CD14-positive monocyte (primary cell): ENCODE measurements around the gene NR4A2. TPM values are rescaled to one million over a fixed set of nuclear protein-coding genes. Genes with fewer than 3 reads are reported as not detected.

Experiments used
- DNase-seq, 3 donors: peaks; one replicate each; pipeline ENCODE4 v3.0.0-alpha.2; 2011 to 2022
- H2AFZ ChIP-seq: 2 replicates; pipeline ENCODE4 v1.6.0; 2012; ENCODE audit warnings: mild to moderate bottlenecking, low read depth, low read length, inconsistent platforms; ENCODE audit not compliant: insufficient read depth, poor library complexity, severe bottlenecking
- H3K27ac ChIP-seq, 2 donors: 1 replicate in 1 of 2; 2 replicates in 1 of 2; pipeline ENCODE4 v1.5.1; 2012 to 2013; ENCODE audit warnings: low read length in 2 of 2, control low read depth in 1 of 2, inconsistent platforms in 1 of 2, low read depth in 1 of 2, mild to moderate bottlenecking in 1 of 2
- H3K27me3 ChIP-seq, 2 donors: one replicate each; pipeline versions ENCODE4 v1.6.0 to v1.6.1; 2011 to 2013; ENCODE audit warnings: low read length in 2 of 2; ENCODE audit not compliant: control insufficient read depth in 2 of 2, insufficient read depth in 2 of 2
- H3K36me3 ChIP-seq, 2 donors: replicated peaks in 1 of 2; 1 replicate in 1 of 2; 2 replicates in 1 of 2; pipeline versions ENCODE4 v1.5.1 to v1.6.1; 2012 to 2013; ENCODE audit warnings: low read length in 2 of 2, control low read depth in 1 of 2, inconsistent platforms in 1 of 2, mild to moderate bottlenecking in 1 of 2; ENCODE audit not compliant: insufficient read depth in 2 of 2, control insufficient read depth in 1 of 2
- H3K4me1 ChIP-seq, 2 donors: 1 replicate in 1 of 2; 2 replicates in 1 of 2; pipeline versions ENCODE4 v1.5.1 to v1.6.1; 2012 to 2013; ENCODE audit warnings: low read length in 2 of 2, control low read depth in 1 of 2, inconsistent platforms in 1 of 2, mild to moderate bottlenecking in 1 of 2, moderate library complexity in 1 of 2; ENCODE audit not compliant: insufficient read depth in 2 of 2, control insufficient read depth in 1 of 2
- H3K4me2 ChIP-seq: replicated peaks from 2 replicates; pipeline ENCODE3; 2012; ENCODE audit warnings: low read length, moderate library complexity, mild to moderate bottlenecking; ENCODE audit not compliant: poor library complexity, severe bottlenecking; ENCODE audit errors: extremely low read depth
- H3K4me3 ChIP-seq, 3 experiments: fragments of 200-600 bp in 1 of 3; sonication (generic) in 1 of 3; replicated peaks in 1 of 3; 1 replicate in 2 of 3; 2 replicates in 1 of 3; pipeline ENCODE4 v1.5.1; 2011 to 2013; ENCODE audit warnings: low read length in 3 of 3, mild to moderate bottlenecking in 3 of 3, control low read depth in 2 of 3, low read depth in 2 of 3, inconsistent platforms in 1 of 3, moderate library complexity in 1 of 3
- H3K79me2 ChIP-seq: 2 replicates; pipeline ENCODE4 v1.6.0; 2012; ENCODE audit warnings: mild to moderate bottlenecking, control low read depth, inconsistent platforms, low read length, moderate library complexity; ENCODE audit not compliant: insufficient read depth
- H3K9ac ChIP-seq: 2 replicates; pipeline ENCODE4 v1.6.0; 2017; ENCODE audit warnings: low read length, mild to moderate bottlenecking; ENCODE audit not compliant: insufficient read depth, poor library complexity, severe bottlenecking
- H3K9me3 ChIP-seq, 2 donors: replicated peaks in 1 of 2; 1 replicate in 1 of 2; 2 replicates in 1 of 2; pipeline versions ENCODE4 v1.5.1 to v1.6.1; 2012 to 2013; ENCODE audit warnings: low read length in 2 of 2, control low read depth in 1 of 2; ENCODE audit not compliant: control insufficient read depth in 1 of 2, insufficient read depth in 1 of 2
- H4K20me1 ChIP-seq: 2 replicates; pipeline ENCODE4 v1.6.0; 2012; ENCODE audit warnings: mild to moderate bottlenecking, low read length, control low read depth, moderate library complexity; ENCODE audit not compliant: insufficient read depth
- H3K27ac Mint-ChIP-seq, 7 donors: one replicate each; pipeline ENCODE4 v1.8.0; 2020; ENCODE audit warnings: mild to moderate bottlenecking in 7 of 7, mixed read lengths in 7 of 7, moderate library complexity in 6 of 7, inconsistent platforms in 2 of 7
- H3K27me3 Mint-ChIP-seq, 3 donors: one replicate each; pipeline ENCODE4 v1.8.0; 2021 to 2022; ENCODE audit warnings: low read depth in 3 of 3, mild to moderate bottlenecking in 3 of 3, mixed read lengths in 3 of 3, moderate library complexity in 3 of 3, inconsistent platforms in 1 of 3
- H3K36me3 Mint-ChIP-seq, 2 donors: one replicate each; pipeline ENCODE4 v1.8.0; 2020; ENCODE audit warnings: mixed read lengths in 2 of 2, inconsistent platforms in 1 of 2, mild to moderate bottlenecking in 1 of 2
- H3K4me1 Mint-ChIP-seq: one replicate; pipeline ENCODE4 v1.8.0; 2020; ENCODE audit warnings: mild to moderate bottlenecking, mixed read lengths
- H3K4me3 Mint-ChIP-seq, 2 donors: one replicate each; pipeline ENCODE4 v1.8.0; 2020; ENCODE audit warnings: mild to moderate bottlenecking in 2 of 2, mixed read lengths in 2 of 2, moderate library complexity in 1 of 2
- H3K9me3 Mint-ChIP-seq, 7 donors: one replicate each; pipeline ENCODE4 v1.8.0; 2020 to 2022; ENCODE audit warnings: mixed read lengths in 7 of 7, mild to moderate bottlenecking in 6 of 7, moderate library complexity in 6 of 7, inconsistent platforms in 2 of 7
- CTCF ChIP-seq: fragments of 200-600 bp; IDR thresholded peaks from one replicate; pipeline ENCODE4 v1.8.0; 2022; ENCODE audit warnings: antibody characterized with exemption, mild to moderate bottlenecking
- WGBS: methylation state at CpG from one replicate; pipeline ENCODE4 v1.1.5; 2013; ENCODE audit warnings: missing lambda C conversion rate; ENCODE audit not compliant: insufficient coverage; 5-methylcytosine and 5-hydroxymethylcytosine counted together
- intact Hi-C, 2 donors: fragments of 100-400 bp; cut with micrococcal nuclease; formaldehyde crosslinking; loops; one replicate each; pipeline versions ENCODE4 v1.15.0 to v1.15.1; 2023
- polyA minus RNA-seq: library from RNA; depleted of rRNA, polyadenylated mRNA; stranded (reverse); fragments of >200 nt; gene quantifications from 2 replicates; pipeline ENCODE4 v1.2.3, GENCODE V29; 2012
- polyA plus RNA-seq, 3 donors: library from polyadenylated mRNA; depleted of rRNA in 1 of 3; unstranded in 2 of 3; stranded (reverse) in 1 of 3; fragments of 300-500 nt in 2 of 3; fragments of >200 nt in 1 of 3; fragmentation: Illumina TruSeq in 2 of 3; gene quantifications; 1 replicate in 2 of 3; 2 replicates in 1 of 3; pipeline ENCODE4 v1.2.3, GENCODE V29; 2012 to 2021
- total RNA-seq, 12 experiments: library from RNA in 1 of 12; stranded (reverse) in 1 of 12; fragments of 120-200 nt in 1 of 12; gene quantifications; one replicate each; pipeline ENCODE4 v1.2.4 and lab custom pipeline; 2013 to 2026; ENCODE audit warnings: mixed read lengths in 6 of 12, inconsistent platforms in 1 of 12

The NR4A2 gene
- total RNA-seq (2013) = 12.7 TPM
- polyA plus RNA-seq (100 to 1,000 TPM in 1 of 3 donors, 10 to 100 TPM in 2; 12.1 to 213 (median 21.6) TPM), polyA minus RNA-seq (27.4 and 53.8 TPM in 2 replicates), total RNA-seq (lab: John Stamatoyannopoulos, UW) (38.5 to 392 (median 174) reads per million in 11 experiments)

- H3K36me3 Mint-ChIP-seq = peaks cover 24 to 25% of the 10 kb centered on the region in 2 donors
- peak within 1 kb of the TSS; percentile 97 to 99 (median 98) for H3K27ac Mint-ChIP-seq
- H3K27me3 Mint-ChIP-seq = peaks cover 36 to 45% (median 42%) of the 10 kb centered on the region in 3 donors
- Histone ChIP-seq H3K4me2 (peak within 1 kb of the TSS; percentile 85), H3K36me3 (no peaks in the 10 kb centered on the region), H3K27me3 (peaks cover 32 to 35% of the 10 kb centered on the region in 2 donors), H3K9me3 (peaks cover 7 to 30% of the 10 kb centered on the region in 2 donors), H4K20me1 (peaks cover 47% of the 10 kb centered on the region), H3K4me1 (peaks cover 59 to 66% of the 10 kb centered on the region in 2 donors), H3K79me2 (peaks cover 6% of the 10 kb centered on the region), H3K4me3 (peak within 1 kb of the TSS; percentile 57 to 92 (median 81)), H2AFZ (no peak within 1 kb of the TSS), H3K9ac (peak within 1 kb of the TSS; percentile 97), H3K27ac (peak within 1 kb of the TSS; percentile 92 to 97)
- TF ChIP-seq CTCF = no peak
- H3K4me1 Mint-ChIP-seq = peaks cover 51% of the 10 kb centered on the region
- peak within 1 kb of the TSS; percentile 96 to 97 for H3K4me3 Mint-ChIP-seq
- H3K9me3 Mint-ChIP-seq = peaks cover 2 to 31% (median 27%) of the 10 kb centered on the region in 7 donors
- intact Hi-C loops = loop anchor here (5.0 to 10.0 kb wide), 2 partner anchors 70 to 132 kb away; no protein-coding TSS in a partner anchor
- DNase-seq = peak; percentile 90 to 96 (median 91)
- under 1% methylated on average over 62 of the region's 72 CpGs for WGBS
Observed at GRCh38 chr2:156332534-156333273, at the start of gene NR4A2. Gene NR4A2, minus strand, starts transcription at chr2:156332721. Its CDS starts 2,535 bp downstream, at chr2:156330186.

GRCh38 chr2:156380117-156380645 is 47.7 kb upstream of the NR4A2 start:
- H3K4me2 ChIP-seq = no peak overlapping the region

More at GRCh38 chr2:156380117-156380645, 47.7 kb upstream of the NR4A2 start:
- no peak for DNase-seq
- no peak overlapping the region for H3K4me3 Mint-ChIP-seq
- peaks cover 4% of the 10 kb centered on the region for H3K4me1 Mint-ChIP-seq
- no peak overlapping the region for H2AFZ ChIP-seq
- H3K27me3 ChIP-seq = peaks cover 0 to 2% of the 10 kb centered on the region in 2 donors
- no peaks in the 10 kb centered on the region for H3K36me3 ChIP-seq
- no peaks in the 10 kb centered on the region for H3K9me3 ChIP-seq
- H3K9me3 Mint-ChIP-seq = peaks cover 0 to 10% (median 5%) of the 10 kb centered on the region in 7 donors
- H3K79me2 ChIP-seq = no peaks in the 10 kb centered on the region
- no peak overlapping the region for H3K27ac ChIP-seq
- no peak overlapping the region for H3K4me3 ChIP-seq
- no peaks in the 10 kb centered on the region for H3K36me3 Mint-ChIP-seq
- 100% methylated on average over 1 of the region's 1 CpG for WGBS
- peaks cover 0 to 6% (median 3%) of the 10 kb centered on the region in 3 donors for H3K27me3 Mint-ChIP-seq
- no peak overlapping the region for H3K9ac ChIP-seq
- no peaks in the 10 kb centered on the region for H4K20me1 ChIP-seq
- H3K4me1 ChIP-seq = no peaks in the 10 kb centered on the region
- H3K27ac Mint-ChIP-seq = peak overlapping the region in 1 of 7 donors; percentile 1
- TF ChIP-seq CTCF = no peak
- intact Hi-C loops = no loop called here
